Loucy (cell line): Measurements from ENCODE around the gene TRABD2B.

Source experiments
- EZH2phosphoT487 ChIP-seq: fragments of 200-600 bp; IDR thresholded peaks from 2 replicates; pipeline ENCODE4 v1.6.1; 2018; ENCODE audit warnings: antibody characterized with exemption, mild to moderate bottlenecking, moderate library complexity, borderline replicate concordance
- TF ChIP-seq, protein P1 (sequence below): fragments of 200-600 bp; sonication (generic); conservative IDR thresholded peaks from 2 replicates; pipeline ENCODE4 v1.5.1; 2014; ENCODE audit warnings: mild to moderate bottlenecking, antibody characterized with exemption, low read length

DNA sequence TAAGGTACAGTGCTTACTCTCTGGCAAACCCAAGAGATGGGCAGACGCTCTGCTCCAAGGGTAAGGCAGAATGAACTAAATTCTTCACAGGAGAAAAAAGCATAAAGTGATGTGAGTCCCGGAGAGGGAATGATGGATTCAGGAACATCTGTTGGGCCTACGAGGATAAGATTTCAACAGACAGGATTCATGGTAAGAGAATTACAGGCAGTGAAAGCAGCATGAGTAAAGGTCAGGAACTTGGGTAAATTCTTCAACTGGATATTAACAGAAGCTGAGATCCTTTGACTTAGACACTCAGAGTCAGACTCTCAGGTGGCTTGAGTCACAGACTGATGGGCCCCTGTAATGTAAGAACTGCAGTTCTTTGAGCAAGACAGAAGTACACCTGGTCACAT lies 152.6 kb downstream of the TRABD2B start:
- TF ChIP-seq EZH2phosphoT487: no peak
- TF ChIP-seq, protein P1, sequence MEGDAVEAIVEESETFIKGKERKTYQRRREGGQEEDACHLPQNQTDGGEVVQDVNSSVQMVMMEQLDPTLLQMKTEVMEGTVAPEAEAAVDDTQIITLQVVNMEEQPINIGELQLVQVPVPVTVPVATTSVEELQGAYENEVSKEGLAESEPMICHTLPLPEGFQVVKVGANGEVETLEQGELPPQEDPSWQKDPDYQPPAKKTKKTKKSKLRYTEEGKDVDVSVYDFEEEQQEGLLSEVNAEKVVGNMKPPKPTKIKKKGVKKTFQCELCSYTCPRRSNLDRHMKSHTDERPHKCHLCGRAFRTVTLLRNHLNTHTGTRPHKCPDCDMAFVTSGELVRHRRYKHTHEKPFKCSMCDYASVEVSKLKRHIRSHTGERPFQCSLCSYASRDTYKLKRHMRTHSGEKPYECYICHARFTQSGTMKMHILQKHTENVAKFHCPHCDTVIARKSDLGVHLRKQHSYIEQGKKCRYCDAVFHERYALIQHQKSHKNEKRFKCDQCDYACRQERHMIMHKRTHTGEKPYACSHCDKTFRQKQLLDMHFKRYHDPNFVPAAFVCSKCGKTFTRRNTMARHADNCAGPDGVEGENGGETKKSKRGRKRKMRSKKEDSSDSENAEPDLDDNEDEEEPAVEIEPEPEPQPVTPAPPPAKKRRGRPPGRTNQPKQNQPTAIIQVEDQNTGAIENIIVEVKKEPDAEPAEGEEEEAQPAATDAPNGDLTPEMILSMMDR: no peak
